HPDE6-E6E7 (cell line): Measurements from ENCODE around the gene LOXL3.
"Not testable (repeated sequence)": the region's sequence is repeated elsewhere in the genome, so short reads cannot be mapped to it uniquely, and the experiment has no call there.

Experiments used
- DNase-seq: peaks from one replicate; pipeline ENCODE4 v3.0.0; 2011; ENCODE audit warnings: missing footprints; ENCODE audit errors: extremely low spot score

LOXL3 gene

DNA sequence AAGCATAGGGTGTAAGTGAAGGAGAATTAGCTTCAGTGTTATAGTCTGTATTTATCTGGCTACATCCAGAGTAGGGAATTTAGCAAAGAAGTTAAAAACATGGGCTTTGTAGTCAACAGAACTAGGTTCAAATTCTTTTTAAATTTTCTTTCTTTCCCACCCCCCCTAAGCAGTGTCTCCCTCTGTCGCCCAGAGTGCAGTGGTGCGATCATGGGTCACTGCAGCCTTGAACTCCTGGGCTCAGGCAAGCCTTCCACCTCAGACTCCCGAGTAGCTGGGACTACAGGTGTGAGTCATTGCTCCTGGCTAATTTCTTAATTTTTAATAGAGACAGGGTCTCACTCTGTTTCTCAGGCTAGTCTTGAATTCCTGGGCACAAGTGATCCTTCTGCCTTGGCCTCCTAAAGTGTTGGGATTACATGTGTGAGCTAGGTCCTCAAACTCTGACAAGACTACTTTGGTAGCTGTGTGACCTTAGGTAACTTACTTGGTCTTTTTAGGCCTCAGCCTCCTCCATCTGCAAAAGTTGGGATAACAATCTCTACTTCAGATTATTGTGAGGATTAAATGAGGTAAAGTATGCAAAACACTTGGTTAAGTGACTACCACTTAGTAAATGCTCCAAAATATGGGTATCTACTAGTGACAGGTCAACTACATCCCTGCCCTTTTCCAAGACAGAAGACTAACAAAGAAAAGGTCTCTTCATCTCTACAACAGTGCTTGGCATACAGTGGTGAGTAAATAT, 18.6 kb upstream of the LOXL3 start:
- DNase-seq = no peak

GRCh38 chr2:74571058-74571457, 17.3 kb upstream of the LOXL3 start:
- no peak for DNase-seq

- no peak for DNase-seq
Measured at GRCh38 chr2:74569686-74570085, 15.9 kb upstream of the LOXL3 start.

GRCh38 chr2:74567881-74568280, 14.1 kb upstream of the LOXL3 start:
- DNase-seq = no peak

- DNase-seq = no peak
Measured at GRCh38 chr2:74566754-74567085, 13.0 kb upstream of the LOXL3 start.

- no peak for DNase-seq
Measured at GRCh38 chr2:74566076-74566753, 12.5 kb upstream of the LOXL3 start.

GRCh38 chr2:74564222-74564621, 10.5 kb upstream of the LOXL3 start:
- no peak for DNase-seq

DNA sequence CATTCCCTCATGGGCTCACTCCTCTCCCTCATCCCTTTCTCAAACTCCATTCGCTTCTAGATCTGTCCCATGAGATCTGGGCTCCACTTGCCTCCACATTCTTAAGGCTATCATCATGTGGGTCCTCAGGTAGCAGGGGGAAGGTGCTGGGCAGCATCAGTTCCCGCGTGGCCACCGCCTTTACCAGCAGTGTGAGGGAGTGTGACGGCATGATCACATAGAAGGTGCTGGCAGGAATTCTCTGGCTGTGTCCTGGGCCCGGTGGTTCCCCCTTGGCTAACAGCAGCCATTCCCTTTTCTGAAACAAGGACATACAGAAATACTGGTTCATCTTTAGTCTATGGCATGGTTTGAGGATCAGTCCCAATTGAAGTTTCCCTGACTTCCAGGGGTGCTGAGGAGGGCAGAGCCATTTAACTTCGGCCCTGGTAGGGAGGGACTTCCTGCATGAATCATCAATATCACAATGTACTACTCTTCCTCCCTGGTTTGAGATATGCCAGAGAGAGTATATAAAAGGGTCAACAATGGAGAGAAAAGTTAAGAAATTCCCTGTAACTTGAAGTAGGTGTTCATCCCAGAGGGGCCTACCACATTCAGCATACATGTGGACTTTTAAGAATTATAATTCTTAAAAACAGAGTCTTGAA, 8.5 kb upstream of the LOXL3 start:
- no peak for DNase-seq

GRCh38 chr2:74561022-74561421, 7.3 kb upstream of the LOXL3 start:
- not testable (repeated sequence) for DNase-seq

DNA sequence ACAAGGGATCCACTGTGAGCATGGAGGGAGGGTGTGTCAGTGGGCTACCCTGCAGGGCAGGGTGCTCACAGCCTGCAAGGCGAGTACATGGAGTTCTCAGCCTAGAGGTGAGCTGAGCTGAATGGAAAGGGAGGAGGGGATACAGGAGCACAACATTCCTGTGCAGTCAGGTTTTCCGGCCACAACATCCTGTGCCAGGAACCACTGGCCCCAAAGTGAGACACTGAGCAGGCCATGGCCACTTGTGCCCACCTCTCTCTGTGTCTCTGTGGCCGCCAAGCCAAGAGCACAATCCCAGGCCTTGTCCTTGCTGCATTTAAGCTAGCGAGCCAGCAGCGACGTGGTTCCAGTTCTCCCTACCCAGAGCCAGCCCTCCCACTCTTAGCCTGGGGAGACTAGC, 6.8 kb upstream of the LOXL3 start:
- DNase-seq = no peak

GRCh38 chr2:74559912-74560311, 6.2 kb upstream of the LOXL3 start:
- DNase-seq = no peak

GRCh38 chr2:74558284-74559230, 4.8 kb upstream of the LOXL3 start:
- DNase-seq = no peak

DNA sequence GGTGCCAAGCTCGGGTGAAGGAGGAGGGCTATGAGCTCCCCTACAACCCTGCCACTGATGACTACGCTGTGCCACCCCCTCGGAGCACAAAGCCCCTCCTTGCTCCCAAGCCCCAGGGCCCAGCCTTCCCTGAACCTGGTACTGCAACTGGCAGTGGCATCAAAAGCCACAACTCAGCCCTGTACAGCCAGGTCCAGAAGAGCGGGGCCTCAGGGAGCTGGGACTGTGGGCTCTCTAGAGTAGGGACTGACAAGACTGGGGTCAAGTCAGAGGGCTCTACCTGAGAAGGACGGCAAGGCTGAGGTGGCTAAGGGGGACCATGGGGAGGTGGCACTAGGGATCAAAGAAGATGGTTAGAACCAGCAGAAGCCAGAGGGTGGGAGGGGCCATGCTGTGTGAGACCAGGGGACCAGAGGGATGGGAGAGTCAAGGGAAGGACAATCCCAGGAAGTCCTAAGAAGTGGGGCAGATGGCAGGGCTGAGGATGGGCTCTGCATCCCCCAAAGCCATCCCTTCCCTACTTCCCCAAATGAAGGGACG, 3.2 kb upstream of the LOXL3 start:
- no peak for DNase-seq

- no peak for DNase-seq
Measured at GRCh38 chr2:74556159-74556558, 2.4 kb upstream of the LOXL3 start.

DNA sequence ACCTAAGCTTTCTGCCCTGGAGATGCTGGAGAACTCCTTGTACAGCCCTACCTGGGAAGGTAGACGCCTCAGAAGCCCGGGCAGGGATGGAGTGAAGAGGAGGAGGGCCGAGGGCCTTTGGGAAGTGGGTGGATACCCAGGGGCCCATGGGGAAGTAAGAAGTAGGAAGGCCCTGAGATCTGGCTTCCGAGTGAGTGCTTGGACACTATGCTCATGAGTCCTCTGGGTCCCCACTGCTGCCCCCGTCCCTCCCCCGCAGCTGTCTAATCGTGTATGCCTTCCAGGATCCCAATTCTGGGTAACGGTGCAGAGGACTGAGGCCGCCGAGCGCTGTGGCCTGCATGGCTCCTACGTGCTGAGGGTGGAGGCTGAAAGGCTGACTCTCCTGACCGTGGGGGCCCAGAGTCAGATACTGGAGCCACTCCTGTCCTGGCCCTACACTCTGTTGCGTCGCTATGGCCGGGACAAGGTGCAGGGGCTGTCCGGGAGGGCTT, 1.9 kb upstream of the LOXL3 start:
- no peak for DNase-seq

GRCh38 chr2:74554820-74555531, 1.2 kb upstream of the LOXL3 start:
- no peak for DNase-seq

- no peak for DNase-seq
Measured at GRCh38 chr2:74552914-74553811, 579 bp downstream of the LOXL3 start.

- DNase-seq = no peak
Measured at GRCh38 chr2:74551942-74552913, 1.5 kb downstream of the LOXL3 start.

DNA sequence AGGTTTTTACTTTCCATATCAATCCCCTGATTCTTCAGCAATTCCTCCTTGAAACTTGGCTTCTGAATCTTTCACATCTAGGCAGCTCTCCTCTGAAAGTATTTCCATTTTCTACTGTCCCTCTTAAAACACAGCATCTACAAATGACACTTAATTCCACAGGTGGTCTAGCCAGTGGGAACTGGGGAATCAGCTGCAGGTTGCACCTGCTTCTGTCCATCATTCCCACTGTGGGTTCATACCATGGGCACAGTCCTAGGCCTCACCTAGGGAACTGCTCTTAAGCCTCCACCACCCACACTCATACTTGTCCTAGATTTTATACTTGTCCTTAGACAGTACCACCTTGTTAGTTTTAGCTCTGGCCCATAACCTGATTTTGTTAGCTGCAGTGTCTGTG, 2.2 kb downstream of the LOXL3 start:
- DNase-seq = no peak
